Upper lobe of left lung (tissue), 6 donors: ENCODE results near the gene MAGEB4. TPM values are rescaled to one million over a fixed set of nuclear protein-coding genes. Genes with fewer than 3 reads are reported as not detected.

ENCODE experiments used
- ATAC-seq, 2 donors: fragments of 200-7000 bp; cut with Tn5 transposase; one replicate each; pipeline ENCODE4 v1.9.1; 2022; ENCODE audit warnings: mild to moderate bottlenecking in 2 of 2, moderate library complexity in 2 of 2; ENCODE audit not compliant: low FRiP score in 2 of 2
- DNase-seq, 2 donors: peaks; one replicate each; pipeline ENCODE4 v3.0.0-alpha.2; 2019 to 2020
- H3K27ac ChIP-seq, 4 donors: fragments of 200-600 bp; sonication (generic); one replicate each; pipeline ENCODE4 v1.5.1; 2016 to 2019
- H3K27me3 ChIP-seq, 4 donors: fragments of 200-600 bp; sonication (generic); one replicate each; pipeline ENCODE4 v1.5.1; 2017 to 2019
- H3K36me3 ChIP-seq, 4 donors: fragments of 200-600 bp; sonication (generic); one replicate each; pipeline ENCODE4 v1.5.1; 2016 to 2019
- H3K4me1 ChIP-seq, 4 donors: fragments of 200-600 bp; sonication (generic); one replicate each; pipeline ENCODE4 v1.5.1; 2018 to 2019
- H3K4me3 ChIP-seq, 4 donors: fragments of 200-600 bp; sonication (generic); one replicate each; pipeline ENCODE4 v1.5.1; 2017 to 2019; ENCODE audit warnings: mild to moderate bottlenecking in 2 of 4, moderate library complexity in 1 of 4
- H3K9me3 ChIP-seq, 4 donors: fragments of 200-600 bp; sonication (generic); one replicate each; pipeline ENCODE4 v1.5.1; 2018 to 2019
- EP300 ChIP-seq, 4 donors: sonication (generic); formaldehyde crosslinking; IDR thresholded peaks; one replicate each; pipeline ENCODE4 v1.5.1; 2017; ENCODE audit warnings: antibody characterized with exemption in 4 of 4, control low read depth in 2 of 4
- POLR2A ChIP-seq, 4 donors: fragments of 450-650 bp; IDR thresholded peaks; one replicate each; pipeline ENCODE4 v1.5.1; 2016 to 2017; ENCODE audit warnings: antibody characterized with exemption in 4 of 4, mild to moderate bottlenecking in 2 of 4
- POLR2AphosphoS5 ChIP-seq, 2 donors: sonication (generic); formaldehyde crosslinking; IDR thresholded peaks; one replicate each; pipeline ENCODE4 v1.5.1; 2017; ENCODE audit warnings: antibody characterized with exemption in 2 of 2
- WGBS, 2 donors: methylation state at CpG; one replicate each; pipeline ENCODE4 v1.1.5; 2017 to 2018; 5-methylcytosine and 5-hydroxymethylcytosine counted together
- total RNA-seq, 6 donors: library from RNA; depleted of rRNA in 4 of 6; stranded (reverse); fragments of >200 nt in 4 of 6; gene quantifications; one replicate each; pipeline versions ENCODE4 v1.1.0 to v1.2.1, GENCODE V29; 2016 to 2021
- TF ChIP-seq, protein P1 (sequence below), 6 experiments: fragments of 450-650 bp in 4 of 6; fragments of 200-600 bp in 2 of 6; sonication (generic) in 2 of 6; IDR thresholded peaks; one replicate each; pipeline ENCODE4 v1.5.1; 2016 to 2019; ENCODE audit warnings: antibody characterized with exemption in 6 of 6
- donor health status: DM: no; HTN: no; CAD: no; lungs with moderate emphysema.
- donor health status: DM: no; HTN: yes; CAD: no; lungs with severe emphysema.

The MAGEB4 gene
- total RNA-seq, 6 donors from 2014 or later, result not detected

DNA sequence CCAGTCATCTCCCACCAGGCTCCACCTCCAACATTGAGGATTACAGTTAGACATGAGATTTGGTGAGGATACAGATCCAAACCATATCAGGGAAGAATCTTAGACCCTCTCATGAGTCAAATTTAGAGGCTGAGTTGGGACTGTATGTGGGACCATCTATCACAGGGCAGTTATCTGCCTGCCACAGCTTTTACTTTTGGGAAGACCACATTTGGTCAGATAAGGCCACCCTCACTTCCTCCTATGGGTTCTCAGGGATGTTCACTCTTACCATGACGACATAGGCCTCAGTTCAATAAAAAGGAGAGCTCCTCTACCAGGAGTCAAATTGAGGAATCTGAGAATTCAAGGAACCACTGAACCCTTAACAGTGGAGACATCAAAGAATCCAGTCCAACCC lies 24.3 kb upstream of the MAGEB4 start:
- DNase-seq, result no peak
- H3K36me3 ChIP-seq, result no peaks in the 10 kb centered on the region
- no peak overlapping the region for H3K4me3 ChIP-seq
- H3K27me3 ChIP-seq, result no peaks in the 10 kb centered on the region
- no peak overlapping the region for H3K27ac ChIP-seq
- H3K4me1 ChIP-seq, result no peaks in the 10 kb centered on the region
- no peak for TF ChIP-seq POLR2AphosphoS5 (IDR thresholded peaks at IDR 0.05)
- TF ChIP-seq, protein P1, sequence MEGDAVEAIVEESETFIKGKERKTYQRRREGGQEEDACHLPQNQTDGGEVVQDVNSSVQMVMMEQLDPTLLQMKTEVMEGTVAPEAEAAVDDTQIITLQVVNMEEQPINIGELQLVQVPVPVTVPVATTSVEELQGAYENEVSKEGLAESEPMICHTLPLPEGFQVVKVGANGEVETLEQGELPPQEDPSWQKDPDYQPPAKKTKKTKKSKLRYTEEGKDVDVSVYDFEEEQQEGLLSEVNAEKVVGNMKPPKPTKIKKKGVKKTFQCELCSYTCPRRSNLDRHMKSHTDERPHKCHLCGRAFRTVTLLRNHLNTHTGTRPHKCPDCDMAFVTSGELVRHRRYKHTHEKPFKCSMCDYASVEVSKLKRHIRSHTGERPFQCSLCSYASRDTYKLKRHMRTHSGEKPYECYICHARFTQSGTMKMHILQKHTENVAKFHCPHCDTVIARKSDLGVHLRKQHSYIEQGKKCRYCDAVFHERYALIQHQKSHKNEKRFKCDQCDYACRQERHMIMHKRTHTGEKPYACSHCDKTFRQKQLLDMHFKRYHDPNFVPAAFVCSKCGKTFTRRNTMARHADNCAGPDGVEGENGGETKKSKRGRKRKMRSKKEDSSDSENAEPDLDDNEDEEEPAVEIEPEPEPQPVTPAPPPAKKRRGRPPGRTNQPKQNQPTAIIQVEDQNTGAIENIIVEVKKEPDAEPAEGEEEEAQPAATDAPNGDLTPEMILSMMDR (IDR thresholded peaks at IDR 0.05), result no peak
- TF ChIP-seq POLR2A (IDR thresholded peaks at IDR 0.05), result no peak
- no peak for TF ChIP-seq EP300 (IDR thresholded peaks at IDR 0.05)
- ATAC-seq, result no peak
- H3K9me3 ChIP-seq, result no peaks in the 10 kb centered on the region
- WGBS, 2 donors, result 33 to 59% methylated on average over 1 of the region's 1 CpG

DNA sequence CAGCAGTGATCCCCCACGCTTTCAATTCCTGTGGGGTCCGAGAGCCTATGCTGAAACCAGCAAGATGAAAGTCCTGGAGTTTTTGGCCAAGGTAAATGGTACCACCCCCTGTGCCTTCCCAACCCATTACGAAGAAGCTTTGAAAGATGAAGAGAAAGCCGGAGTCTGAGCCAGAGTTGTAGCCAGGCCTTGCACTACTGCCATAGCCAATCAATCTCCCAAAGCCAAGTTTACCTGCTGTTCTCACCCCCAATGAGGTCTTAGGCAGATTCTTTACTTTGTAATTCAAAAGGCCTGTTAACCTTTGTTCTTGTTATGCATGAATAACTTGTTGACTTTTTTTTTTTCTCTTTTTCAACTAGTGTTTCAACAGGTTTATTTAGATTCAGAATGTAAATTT lies 22.4 kb upstream of the MAGEB4 start:
- H3K36me3 ChIP-seq, result no peaks in the 10 kb centered on the region
- no peak overlapping the region for H3K4me3 ChIP-seq
- H3K9me3 ChIP-seq, result no peaks in the 10 kb centered on the region
- H3K27me3 ChIP-seq, result no peaks in the 10 kb centered on the region
- H3K27ac ChIP-seq, result no peak overlapping the region
- no peak for ATAC-seq
- TF ChIP-seq EP300 (IDR thresholded peaks at IDR 0.05) (no peak), POLR2AphosphoS5 (IDR thresholded peaks at IDR 0.05) (no peak), POLR2A (IDR thresholded peaks at IDR 0.05) (no peak)
- TF ChIP-seq, protein P1 (IDR thresholded peaks at IDR 0.05), result no peak
- DNase-seq, result no peak
- 71 to 84% methylated on average over 4 of the region's 4 CpGs for WGBS, 2 donors
- no peaks in the 10 kb centered on the region for H3K4me1 ChIP-seq

DNA sequence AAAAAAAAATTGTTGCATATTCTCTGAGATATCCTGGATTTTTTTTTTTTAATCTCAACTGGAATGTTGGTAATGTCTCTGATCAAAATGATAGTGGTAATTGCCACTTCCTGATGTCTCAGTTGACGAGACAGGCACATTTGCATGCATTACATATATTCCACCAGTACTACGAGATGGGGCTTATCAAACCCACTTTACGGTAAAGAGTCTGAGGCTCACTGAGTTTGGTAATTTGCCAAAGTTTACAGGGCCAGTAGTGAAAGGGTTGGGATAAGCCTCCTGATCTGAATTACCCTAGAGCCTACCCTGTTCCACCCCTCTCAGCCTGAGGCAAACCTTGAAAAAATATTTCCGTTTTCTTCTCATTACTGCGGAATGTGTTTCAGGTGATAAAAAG lies 21.1 kb upstream of the MAGEB4 start:
- no peak overlapping the region for H3K27ac ChIP-seq
- H3K27me3 ChIP-seq, result no peaks in the 10 kb centered on the region
- TF ChIP-seq EP300 (IDR thresholded peaks at IDR 0.05), result no peak
- TF ChIP-seq POLR2A (IDR thresholded peaks at IDR 0.05), result no peak
- TF ChIP-seq, protein P1 (IDR thresholded peaks at IDR 0.05), result no peak
- TF ChIP-seq POLR2AphosphoS5 (IDR thresholded peaks at IDR 0.05), result no peak
- no peak for DNase-seq
- 72 to 78% methylated on average over 3 to 5 of the region's 5 CpGs for WGBS, 2 donors
- no peak overlapping the region for H3K4me3 ChIP-seq
- no peaks in the 10 kb centered on the region for H3K4me1 ChIP-seq
- no peak for ATAC-seq
- H3K36me3 ChIP-seq, result no peaks in the 10 kb centered on the region
- no peaks in the 10 kb centered on the region for H3K9me3 ChIP-seq

DNA sequence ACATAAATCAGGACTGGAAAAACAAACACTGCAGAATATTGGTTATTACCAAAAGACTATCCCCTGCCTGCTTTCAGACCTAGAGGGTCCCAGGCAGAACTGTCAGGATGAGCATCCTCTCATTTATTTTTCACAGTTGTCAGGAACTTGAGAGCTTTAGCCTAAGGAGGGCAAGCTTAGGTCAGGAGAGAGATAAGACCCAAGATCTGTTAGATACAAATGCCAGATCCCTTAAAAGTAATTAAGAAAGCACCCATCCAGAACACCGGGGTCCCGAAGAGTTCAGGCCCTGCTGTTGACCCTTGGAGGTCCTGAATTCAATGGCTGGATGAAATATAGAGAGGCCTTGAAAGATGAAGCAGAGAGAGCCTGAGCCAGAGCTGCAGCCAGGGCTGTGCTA lies 17.3 kb upstream of the MAGEB4 start:
- Histone ChIP-seq H3K4me3 (no peak overlapping the region), H3K4me1 (no peaks in the 10 kb centered on the region), H3K27ac (no peak overlapping the region), H3K9me3 (no peaks in the 10 kb centered on the region), H3K36me3 (no peaks in the 10 kb centered on the region), H3K27me3 (no peaks in the 10 kb centered on the region)
- ATAC-seq, result no peak
- no peak for DNase-seq
- 30 to 62% methylated on average over 2 of the region's 2 CpGs for WGBS, 2 donors
- TF ChIP-seq EP300 (IDR thresholded peaks at IDR 0.05) (no peak), POLR2A (IDR thresholded peaks at IDR 0.05) (no peak), POLR2AphosphoS5 (IDR thresholded peaks at IDR 0.05) (no peak)
- TF ChIP-seq, protein P1 (IDR thresholded peaks at IDR 0.05), result no peak

DNA sequence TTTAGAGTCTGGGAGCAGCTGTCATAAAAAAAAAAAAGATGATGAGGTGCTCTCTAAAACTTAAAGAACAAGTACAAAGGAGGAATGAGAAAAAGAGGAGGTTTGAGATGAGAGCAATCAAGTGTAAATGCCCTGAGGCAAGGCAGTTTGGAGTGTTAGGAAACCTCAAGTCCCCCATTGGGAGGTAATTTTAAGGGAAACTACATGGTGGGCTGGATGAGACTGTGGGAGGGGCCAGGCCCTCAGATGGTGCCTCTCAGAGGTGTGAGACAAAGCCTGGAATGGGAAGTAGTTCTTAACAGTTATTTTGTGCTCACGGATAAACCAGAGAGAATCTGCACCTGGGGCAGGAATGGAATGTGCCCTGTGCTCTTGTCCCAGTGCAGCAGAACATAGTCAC lies 13.3 kb upstream of the MAGEB4 start:
- Histone ChIP-seq H3K27me3 (no peaks in the 10 kb centered on the region), H3K27ac (no peak overlapping the region), H3K4me1 (no peaks in the 10 kb centered on the region), H3K9me3 (no peaks in the 10 kb centered on the region), H3K4me3 (no peak overlapping the region), H3K36me3 (no peaks in the 10 kb centered on the region)
- WGBS, 2 donors, result 43 to 80% methylated on average over 1 of the region's 1 CpG
- ATAC-seq, result no peak
- no peak for DNase-seq
- TF ChIP-seq EP300 (IDR thresholded peaks at IDR 0.05) (no peak), POLR2AphosphoS5 (IDR thresholded peaks at IDR 0.05) (no peak), POLR2A (IDR thresholded peaks at IDR 0.05) (no peak)
- TF ChIP-seq, protein P1 (IDR thresholded peaks at IDR 0.05), result no peak
